SK-N-SH (cell line): ENCODE measurements around the gene AFAP1L1. TPM values are rescaled to one million over a fixed set of nuclear protein-coding genes. Genes with fewer than 3 reads are reported as not detected.
A peak's percentile ranks its signal among the peaks of the same experiment; 100 is the strongest.

Source experiments
- CTCF ChIA-PET: fragments of 300-600, 350-600 bp; formaldehyde crosslinking; extraction: SDS; loops from one replicate; lab custom pipeline; 2021; lab: Yijun Ruan, JAX
- POLR2A ChIA-PET: fragments of 350-600 bp; sonication (Branson Sonifier 250); formaldehyde crosslinking; extraction: SDS; loops from one replicate; lab custom pipeline; 2020; ENCODE audit warnings: antibody characterized with exemption, inconsistent platforms; lab: Yijun Ruan, JAX
- DNase-seq: peaks from one replicate; pipeline ENCODE4 v3.0.0; 2012
- H2AFZ ChIP-seq: fragments of 200-600 bp; sonication (generic); 2 replicates; pipeline ENCODE4 v1.8.1; 2016; ENCODE audit warnings: antibody characterized with exemption, mild to moderate bottlenecking, low read depth
- H3F3A ChIP-seq: fragments of 200-600 bp; sonication (generic); replicated peaks from 2 replicates; pipeline ENCODE3; 2016; ENCODE audit warnings: antibody characterized with exemption, mild to moderate bottlenecking; ENCODE audit not compliant: insufficient read depth
- H3K27ac ChIP-seq, 2 experiments: fragments of 200-500 bp in 1 of 2; fragments of 200-600 bp in 1 of 2; sonication (Bioruptor generic) in 1 of 2; sonication (generic), shearing (Covaris generic) in 1 of 2; 2 replicates each; pipeline versions ENCODE4 v1.5.1 to v1.6.1; 2014 to 2016; ENCODE audit warnings: low read depth in 2 of 2, inconsistent platforms in 1 of 2, low read length in 1 of 2, mild to moderate bottlenecking in 1 of 2, mixed read lengths in 1 of 2
- H3K27me3 ChIP-seq: fragments of 200-600 bp; sonication (generic), shearing (Covaris generic); 2 replicates; pipeline ENCODE4 v1.6.1; 2016; ENCODE audit warnings: mixed run types; ENCODE audit not compliant: insufficient read depth
- H3K36me3 ChIP-seq, 2 experiments: fragments of 200-500 bp in 1 of 2; fragments of 200-600 bp in 1 of 2; sonication (Bioruptor generic) in 1 of 2; sonication (generic) in 1 of 2; replicated peaks in 1 of 2; 2 replicates each; pipeline versions ENCODE3 to v1.5.1; 2014 to 2016; ENCODE audit warnings: low read length in 1 of 2, mild to moderate bottlenecking in 1 of 2; ENCODE audit not compliant: insufficient read depth in 2 of 2, control insufficient read depth in 1 of 2
- H3K4me1 ChIP-seq, 2 experiments: fragments of 200-500 bp in 1 of 2; fragments of 200-600 bp in 1 of 2; sonication (Bioruptor generic) in 1 of 2; sonication (generic), shearing (Covaris generic) in 1 of 2; 2 replicates each; pipeline versions ENCODE4 v1.5.1 to v1.6.1; 2014 to 2016; ENCODE audit warnings: low read depth in 1 of 2, low read length in 1 of 2, mixed run types in 1 of 2; ENCODE audit not compliant: insufficient read depth in 2 of 2, control insufficient read depth in 1 of 2
- H3K4me2 ChIP-seq: fragments of 200-600 bp; sonication (generic), shearing (Covaris generic); 2 replicates; pipeline ENCODE4 v1.6.1; 2017; ENCODE audit warnings: mixed run types
- H3K4me3 ChIP-seq, 2 experiments: fragments of 200-500 bp in 1 of 2; fragments of 200-600 bp in 1 of 2; sonication (Bioruptor generic) in 1 of 2; sonication (generic), shearing (Covaris generic) in 1 of 2; 2 replicates each; pipeline versions ENCODE4 v1.5.1 to v1.8.1; 2014 to 2016; ENCODE audit warnings: low read depth in 2 of 2, inconsistent platforms in 1 of 2, low read length in 1 of 2, mild to moderate bottlenecking in 1 of 2, mixed read lengths in 1 of 2, moderate library complexity in 1 of 2
- H3K79me2 ChIP-seq: fragments of 200-600 bp; sonication (generic); 2 replicates; pipeline ENCODE4 v1.8.1; 2017; ENCODE audit warnings: mild to moderate bottlenecking; ENCODE audit not compliant: insufficient read depth
- H3K9ac ChIP-seq: fragments of 200-600 bp; sonication (generic); 2 replicates; pipeline ENCODE4 v1.6.1; 2017; ENCODE audit warnings: mixed run types
- H3K9me2 ChIP-seq: fragments of 200-600 bp; sonication (generic); 2 replicates; pipeline ENCODE4 v1.6.1; 2017; ENCODE audit warnings: mixed run types
- H3K9me3 ChIP-seq: fragments of 200-600 bp; sonication (generic); 2 replicates; pipeline ENCODE4 v1.6.1; 2017; ENCODE audit warnings: mixed run types, mild to moderate bottlenecking, moderate library complexity
- H4K20me1 ChIP-seq: fragments of 200-600 bp; sonication (generic); 2 replicates; pipeline ENCODE4 v1.6.1; 2017; ENCODE audit warnings: mild to moderate bottlenecking, mixed run types; ENCODE audit not compliant: insufficient read depth
- CTCF ChIP-seq: fragments of 200-600 bp; sonication (generic); IDR thresholded peaks from 2 replicates; pipeline ENCODE4 v1.6.1; 2017; ENCODE audit warnings: antibody characterized with exemption, mild to moderate bottlenecking, moderate library complexity
- FOXM1 ChIP-seq: IDR thresholded peaks from 2 replicates; pipeline ENCODE4 v1.4.0; 2012; ENCODE audit warnings: low read depth, mild to moderate bottlenecking
- GATA2 ChIP-seq: sonication (generic); formaldehyde crosslinking; IDR thresholded peaks from 2 replicates; pipeline ENCODE4 v1.5.0; 2020; ENCODE audit warnings: mild to moderate bottlenecking, missing genetic modification reagents
- PBX3 ChIP-seq: IDR thresholded peaks from 2 replicates; pipeline ENCODE4; 2012
- RAD21 ChIP-seq: IDR thresholded peaks from 2 replicates; pipeline ENCODE4 v1.6.1; 2012; ENCODE audit warnings: mild to moderate bottlenecking, low read length
- REST ChIP-seq: IDR thresholded peaks from 2 replicates; pipeline ENCODE4 v1.6.1; 2012; ENCODE audit warnings: mild to moderate bottlenecking, low read depth, low read length, moderate library complexity
- RXRA ChIP-seq: IDR thresholded peaks from 2 replicates; pipeline ENCODE4 v1.4.0; 2012; ENCODE audit warnings: low read depth, mild to moderate bottlenecking, borderline replicate concordance
- SMC3 ChIP-seq: IDR thresholded peaks from 2 replicates; pipeline ENCODE4 v1.6.1; 2012; ENCODE audit warnings: low read depth, low read length, improper control_type of control experiment
- WGBS: methylation state at CpG from one replicate; pipeline ENCODE4 v1.1.6; 2017; ENCODE audit warnings: low lambda C conversion rate; 5-methylcytosine and 5-hydroxymethylcytosine counted together
- polyA plus RNA-seq, 3 experiments: library from polyadenylated mRNA; depleted of rRNA; stranded (reverse); fragments of >200 nt; gene quantifications; 2 replicates each; pipeline ENCODE4 v1.2.3, GENCODE V29; 2012
- TF ChIP-seq, protein P1 (sequence below): fragments of 150-350 bp; IDR thresholded peaks from 2 replicates; pipeline ENCODE4 v1.6.1; 2017; ENCODE audit warnings: antibody characterized with exemption, low read length, low read depth, borderline replicate concordance

AFAP1L1 gene
- polyA plus RNA-seq, 1 of the 3 experiments (the other 2 are of a cell fraction), result 0.82 TPM

- Histone ChIP-seq H3F3A (no peaks in the 10 kb centered on the region), H4K20me1 (no peaks in the 10 kb centered on the region), H3K9me3 (no peaks in the 10 kb centered on the region), H3K4me2 (no peak overlapping the region), H3K9ac (no peak overlapping the region), H3K36me3 (no peaks in the 10 kb centered on the region), H3K27ac (no peak overlapping the region), H3K27me3 (no peaks in the 10 kb centered on the region), H3K9me2 (no peaks in the 10 kb centered on the region), H3K79me2 (no peaks in the 10 kb centered on the region), H3K4me3 (no peak overlapping the region), H2AFZ (no peak overlapping the region), H3K4me1 (peaks cover 0 to 14% of the 10 kb centered on the region in 2 experiments; a peak in 1 of 4 replicates)
- ChIA-PET CTCF (interaction anchor here (0.8 to 41.4 kb wide), 18 partner anchors 9 to 197 kb away, joined by 3 to 1751 read pairs (median 6); partner anchors contain the start of genes GRPEL2, IL17B and PCYOX1L), POLR2A (interaction anchor here (0.9 to 1.8 kb wide), 2 partner anchors 11 to 26 kb away, joined by 3 to 4 read pairs; partner anchors contain the start of gene GRPEL2)
- no peak for DNase-seq
- no peak for TF ChIP-seq PBX3
- 54% methylated on average over 2 of the region's 2 CpGs for WGBS
Observed at GRCh38 chr5:149370878-149371277, 99.2 kb downstream of the AFAP1L1 start.

DNA sequence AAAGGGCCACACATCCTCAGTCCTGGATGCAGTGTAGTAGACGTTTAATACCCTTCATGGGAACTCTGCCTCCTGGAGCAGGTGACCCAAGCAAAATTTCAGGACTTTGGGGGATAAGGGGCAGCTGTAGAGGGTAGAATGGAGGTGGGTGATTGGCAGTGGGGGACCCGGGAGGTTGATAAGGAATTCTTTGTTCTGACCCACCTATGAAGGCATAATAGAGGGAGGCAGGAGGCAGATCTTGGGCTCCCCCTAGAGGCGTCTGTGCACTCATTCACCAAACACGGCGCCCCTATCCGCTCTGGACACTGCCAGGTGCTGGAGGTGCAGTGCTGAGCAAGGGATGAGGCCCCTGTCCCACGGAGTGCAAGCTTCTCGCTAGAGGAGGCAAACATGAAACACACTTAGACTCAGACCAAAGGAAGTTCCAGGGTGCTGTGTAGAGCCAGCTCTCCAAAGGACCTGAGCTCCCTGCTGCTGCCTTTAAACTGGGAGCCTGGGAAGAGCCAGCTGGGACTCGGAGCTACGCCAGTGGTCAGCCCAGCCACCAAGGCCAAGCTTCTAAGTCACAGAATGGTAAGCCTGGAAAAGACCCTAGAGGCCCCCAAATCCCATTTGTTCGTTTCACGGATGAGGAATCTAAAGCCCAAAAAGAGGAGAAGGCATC, 99.8 kb downstream of the AFAP1L1 start:
- ChIA-PET POLR2A (interaction anchor here (0.9 to 1.8 kb wide), 4 partner anchors 10 to 61 kb away, joined by 3 to 4 read pairs (median 3); partner anchors contain the start of gene GRPEL2), CTCF (interaction anchor here (0.8 to 41.4 kb wide), 23 partner anchors 10 to 248 kb away, joined by 3 to 1751 read pairs (median 5); partner anchors contain the start of genes GRPEL2, IL17B and PCYOX1L)
- H4K20me1 ChIP-seq, result no peaks in the 10 kb centered on the region
- no peaks in the 10 kb centered on the region for H3K36me3 ChIP-seq
- peaks cover 0 to 14% of the 10 kb centered on the region in 2 experiments; a peak in 1 of 4 replicates for H3K4me1 ChIP-seq
- TF ChIP-seq SMC3 (peak; percentile 67), FOXM1 (no peak), CTCF (peak; percentile 71), GATA2 (CRISPR knock-in tag) (no peak), RAD21 (peak; percentile 75), REST (no peak), PBX3 (no peak), RXRA (no peak)
- TF ChIP-seq, protein P1, sequence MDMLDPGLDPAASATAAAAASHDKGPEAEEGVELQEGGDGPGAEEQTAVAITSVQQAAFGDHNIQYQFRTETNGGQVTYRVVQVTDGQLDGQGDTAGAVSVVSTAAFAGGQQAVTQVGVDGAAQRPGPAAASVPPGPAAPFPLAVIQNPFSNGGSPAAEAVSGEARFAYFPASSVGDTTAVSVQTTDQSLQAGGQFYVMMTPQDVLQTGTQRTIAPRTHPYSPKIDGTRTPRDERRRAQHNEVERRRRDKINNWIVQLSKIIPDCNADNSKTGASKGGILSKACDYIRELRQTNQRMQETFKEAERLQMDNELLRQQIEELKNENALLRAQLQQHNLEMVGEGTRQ, result no peak
- H3K4me2 ChIP-seq, result no peak overlapping the region
- WGBS, result 39% methylated on average over 9 of the region's 12 CpGs
- no peak overlapping the region for H3K27ac ChIP-seq
- H3K27me3 ChIP-seq, result no peaks in the 10 kb centered on the region
- no peaks in the 10 kb centered on the region for H3K9me3 ChIP-seq
- H3K9me2 ChIP-seq, result no peaks in the 10 kb centered on the region
- no peak overlapping the region for H3K9ac ChIP-seq
- no peak overlapping the region for H3K4me3 ChIP-seq
- no peaks in the 10 kb centered on the region for H3F3A ChIP-seq
- H3K79me2 ChIP-seq, result no peaks in the 10 kb centered on the region
- H2AFZ ChIP-seq, result no peak overlapping the region
- DNase-seq, result peak; percentile 83
